Activated naive CD4-positive, alpha-beta T cell treated with anti-CD3 and anti-CD28 coated beads, Interleukin-2, amount 50 U/mL, for 16 hours (primary cell): ENCODE measurements around the gene TDRD12.

Experiments used
- DNase-seq: peaks from one replicate; pipeline ENCODE4 v3.0.0-alpha.2; 2020

The TDRD12 gene, protein sequence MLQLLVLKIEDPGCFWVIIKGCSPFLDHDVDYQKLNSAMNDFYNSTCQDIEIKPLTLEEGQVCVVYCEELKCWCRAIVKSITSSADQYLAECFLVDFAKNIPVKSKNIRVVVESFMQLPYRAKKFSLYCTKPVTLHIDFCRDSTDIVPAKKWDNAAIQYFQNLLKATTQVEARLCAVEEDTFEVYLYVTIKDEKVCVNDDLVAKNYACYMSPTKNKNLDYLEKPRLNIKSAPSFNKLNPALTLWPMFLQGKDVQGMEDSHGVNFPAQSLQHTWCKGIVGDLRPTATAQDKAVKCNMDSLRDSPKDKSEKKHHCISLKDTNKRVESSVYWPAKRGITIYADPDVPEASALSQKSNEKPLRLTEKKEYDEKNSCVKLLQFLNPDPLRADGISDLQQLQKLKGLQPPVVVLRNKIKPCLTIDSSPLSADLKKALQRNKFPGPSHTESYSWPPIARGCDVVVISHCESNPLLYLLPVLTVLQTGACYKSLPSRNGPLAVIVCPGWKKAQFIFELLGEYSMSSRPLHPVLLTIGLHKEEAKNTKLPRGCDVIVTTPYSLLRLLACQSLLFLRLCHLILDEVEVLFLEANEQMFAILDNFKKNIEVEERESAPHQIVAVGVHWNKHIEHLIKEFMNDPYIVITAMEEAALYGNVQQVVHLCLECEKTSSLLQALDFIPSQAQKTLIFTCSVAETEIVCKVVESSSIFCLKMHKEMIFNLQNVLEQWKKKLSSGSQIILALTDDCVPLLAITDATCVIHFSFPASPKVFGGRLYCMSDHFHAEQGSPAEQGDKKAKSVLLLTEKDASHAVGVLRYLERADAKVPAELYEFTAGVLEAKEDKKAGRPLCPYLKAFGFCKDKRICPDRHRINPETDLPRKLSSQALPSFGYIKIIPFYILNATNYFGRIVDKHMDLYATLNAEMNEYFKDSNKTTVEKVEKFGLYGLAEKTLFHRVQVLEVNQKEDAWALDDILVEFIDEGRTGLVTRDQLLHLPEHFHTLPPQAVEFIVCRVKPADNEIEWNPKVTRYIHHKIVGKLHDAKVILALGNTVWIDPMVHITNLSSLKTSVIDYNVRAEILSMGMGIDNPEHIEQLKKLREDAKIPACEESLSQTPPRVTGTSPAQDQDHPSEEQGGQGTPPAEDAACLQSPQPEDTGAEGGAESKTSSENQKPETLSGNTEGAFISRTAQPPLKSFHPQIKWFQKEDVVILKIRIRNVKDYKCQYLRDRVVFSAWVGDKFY (N-terminal part only)

DNA sequence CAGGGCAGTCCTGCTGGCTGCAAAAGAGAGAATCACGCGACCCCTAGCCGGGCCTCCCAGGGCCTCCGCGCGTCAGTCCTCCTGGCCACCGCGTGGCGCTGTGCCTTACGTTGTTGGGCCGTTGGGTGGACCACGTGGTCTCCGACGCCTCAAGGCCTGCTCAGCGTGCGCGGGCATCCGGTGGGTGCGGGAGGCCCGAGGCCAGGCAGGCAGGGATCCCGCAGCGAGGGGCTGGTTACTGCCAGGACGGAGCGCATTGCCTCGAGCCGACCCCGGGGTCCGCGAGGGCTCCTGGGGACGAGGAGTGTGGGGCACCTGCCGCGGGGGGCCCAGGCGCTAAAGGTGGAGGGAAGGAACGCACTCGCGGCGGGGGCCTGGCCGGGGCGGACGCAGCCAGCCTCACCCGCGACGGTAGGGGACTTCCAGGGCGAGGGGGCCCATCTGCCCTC lies at the start of gene TDRD12:
Gene TDRD12 (plus strand): TSS at position 157 of the 449 bp plus-strand sequence. CDS start 306 bp downstream, outside the sequence.
- peak; percentile 14 for DNase-seq

DNA sequence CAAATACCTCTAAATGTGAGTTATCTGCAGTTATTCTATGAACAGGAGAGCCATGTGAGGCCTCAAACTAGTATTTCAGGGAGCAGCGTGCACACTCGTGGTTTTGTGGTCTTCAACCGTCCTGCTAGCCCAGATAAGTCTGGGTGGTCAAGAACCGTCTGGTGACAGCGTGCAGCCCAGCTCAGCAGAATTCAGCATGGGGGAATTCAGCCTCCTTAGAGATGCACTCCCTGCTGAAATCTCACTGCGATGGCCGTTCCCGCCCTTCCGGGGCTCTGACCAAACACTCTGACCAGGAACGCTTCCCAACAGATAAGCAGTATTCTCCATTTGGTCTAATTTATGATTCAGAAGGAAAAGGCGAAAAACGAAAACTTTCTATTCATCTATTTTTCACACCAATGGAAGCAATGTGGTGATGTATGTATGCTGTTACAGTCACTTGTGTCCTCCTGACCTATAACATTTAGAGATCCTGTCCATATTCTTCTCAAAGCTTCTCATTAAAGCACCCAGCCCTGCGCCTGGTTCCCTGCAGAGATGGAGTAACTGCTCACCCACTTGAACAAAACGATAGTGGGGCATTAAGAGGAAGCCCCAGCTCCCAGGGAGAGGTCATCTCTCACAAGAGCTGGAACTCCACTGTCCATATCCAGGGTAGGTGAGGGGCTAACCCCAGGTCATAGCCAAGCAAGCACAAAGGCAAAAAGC lies 47.5 kb upstream of the TDRD12 start:
- DNase-seq: no peak

DNA sequence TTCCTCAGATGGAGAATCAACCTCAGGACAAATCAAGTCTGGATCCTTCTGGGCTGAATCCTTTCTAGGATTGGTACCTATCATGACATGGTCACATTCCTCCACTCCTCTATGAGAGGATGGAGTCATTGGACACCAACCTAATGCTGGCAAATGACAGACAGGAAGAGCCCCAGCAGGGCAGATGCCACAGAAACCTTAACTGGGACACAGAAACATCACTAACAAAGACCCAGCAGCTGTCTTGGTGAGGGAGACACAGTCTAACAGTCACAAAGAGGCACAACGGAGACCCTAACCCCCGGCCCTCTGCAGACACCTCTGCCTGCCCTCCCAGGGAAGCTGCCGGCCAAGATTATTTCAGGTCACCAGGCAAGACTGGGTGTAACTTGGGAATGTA lies 46.7 kb upstream of the TDRD12 start:
- DNase-seq: no peak

DNA sequence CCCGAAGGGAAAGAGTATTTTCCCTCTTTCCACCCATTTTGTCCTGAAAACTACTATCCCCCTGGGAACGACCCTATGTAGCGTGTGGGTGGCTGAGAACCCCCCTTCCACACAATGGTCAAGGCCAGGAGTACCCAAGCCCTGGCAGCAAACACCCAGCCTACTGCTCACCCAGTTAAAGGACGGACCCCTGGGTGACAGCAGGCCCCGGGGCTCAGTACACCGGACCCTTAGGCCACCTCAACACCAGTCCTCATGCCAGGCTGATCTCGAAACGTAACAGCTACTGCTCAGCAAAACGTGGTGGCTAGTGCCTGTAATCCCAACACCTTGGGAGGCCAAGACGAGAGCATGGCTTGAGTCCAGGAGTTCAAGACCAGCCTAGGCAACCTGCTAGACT lies 46.0 kb upstream of the TDRD12 start:
- no peak for DNase-seq

DNA sequence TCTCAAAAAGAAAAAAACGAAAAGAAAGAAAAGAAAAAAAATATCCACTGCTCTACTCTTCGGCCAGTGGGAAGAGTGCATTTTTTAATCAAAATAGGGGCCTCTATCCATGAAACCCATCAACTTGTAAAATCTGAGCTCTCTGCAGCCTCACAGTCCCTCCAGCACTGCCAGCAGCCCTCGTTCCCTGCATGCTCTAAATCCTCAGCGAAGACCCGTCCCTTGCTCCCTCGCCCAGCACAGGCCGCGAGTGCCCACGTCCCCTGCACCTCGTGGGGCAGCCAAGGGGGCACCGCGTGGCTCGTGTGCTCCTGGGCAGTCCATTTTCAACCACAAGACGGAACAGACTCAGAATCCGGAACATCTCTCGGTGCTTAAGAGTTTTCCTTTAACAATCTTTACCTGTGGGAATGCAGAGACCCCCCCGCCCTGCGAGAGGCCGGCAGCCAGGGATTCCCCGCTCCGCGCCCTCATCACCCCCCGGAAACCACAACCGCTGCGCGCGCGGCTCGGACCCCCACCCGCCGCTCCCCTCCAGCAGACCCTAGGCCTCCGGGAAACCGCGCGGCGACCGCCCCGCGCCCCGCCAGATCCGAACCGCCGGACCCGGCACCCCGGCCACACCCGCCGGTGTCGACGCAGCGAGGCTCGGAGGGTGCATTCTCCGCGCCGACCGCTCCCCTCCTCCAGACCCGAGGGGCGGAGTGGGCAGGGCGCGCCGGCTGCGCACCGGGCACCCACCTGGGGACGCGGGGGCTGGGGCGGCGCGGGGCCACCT lies 45.2 kb upstream of the TDRD12 start:
- no peak for DNase-seq

DNA sequence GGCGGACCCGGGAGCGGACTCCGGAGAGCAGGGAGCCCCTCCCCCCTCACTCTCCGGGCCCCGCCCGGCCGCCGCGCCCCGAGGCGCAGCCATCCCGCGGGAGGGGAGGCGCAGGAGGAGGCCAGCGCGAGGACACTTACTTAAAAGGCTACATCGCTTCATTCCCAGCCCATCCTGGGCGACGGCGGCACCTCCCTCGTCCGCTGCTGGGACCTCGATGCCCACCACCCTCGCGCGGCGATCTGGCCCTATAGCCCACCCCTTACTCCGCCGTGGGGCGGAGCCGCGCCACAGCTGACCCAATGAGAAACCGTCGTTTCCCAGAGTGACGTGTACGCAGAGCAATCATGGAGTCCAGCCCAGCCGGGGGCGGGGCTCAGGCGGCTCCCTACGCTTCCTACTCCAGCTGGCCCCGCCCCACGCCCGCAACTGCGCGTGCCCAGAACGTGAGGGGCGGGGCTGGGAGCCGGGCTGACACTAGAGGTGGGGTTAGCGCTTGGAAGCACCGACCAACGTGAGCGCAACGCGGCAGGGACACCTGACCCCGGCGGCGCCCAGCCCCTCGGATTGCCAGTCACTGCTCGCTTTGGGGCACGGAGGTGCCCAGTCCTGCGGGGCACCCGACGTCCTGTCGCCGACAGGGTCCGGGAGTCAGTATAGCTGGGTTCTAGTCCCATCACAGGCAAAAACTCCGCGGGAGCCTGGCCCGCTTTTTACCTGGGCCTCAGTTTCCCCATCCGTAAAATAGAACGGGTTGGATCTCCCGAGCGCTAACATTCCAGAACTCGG lies 44.4 kb upstream of the TDRD12 start, which contains the start of gene ANKRD27:
Gene ANKRD27 (minus strand): TSS at position 250 of the 789 bp plus-strand sequence. CDS start 16,165 bp downstream, outside the sequence.
- DNase-seq: peak; percentile 97

DNA sequence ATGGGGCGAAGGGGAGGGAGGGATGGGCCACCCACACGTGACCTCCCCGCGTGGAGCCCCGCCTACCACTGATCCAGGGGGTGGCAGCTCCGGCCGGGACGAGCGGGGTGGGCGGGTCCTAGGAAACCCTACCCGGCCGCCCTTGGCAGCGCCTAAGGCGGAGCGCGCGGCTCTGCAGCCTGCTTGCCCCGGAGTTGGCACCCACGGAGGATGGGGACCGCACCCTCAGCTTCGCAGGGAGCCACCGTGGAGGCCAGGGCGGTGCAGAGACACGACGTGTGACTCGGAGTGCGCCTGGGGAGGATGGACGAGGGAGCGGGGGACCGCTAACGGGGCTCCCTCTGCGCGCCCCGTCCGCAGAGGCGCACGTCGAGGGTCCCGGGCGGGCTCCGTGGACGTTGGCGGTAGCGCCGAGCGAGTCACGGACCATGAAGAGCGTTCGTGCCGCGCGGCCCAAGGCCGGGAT lies 43.8 kb upstream of the TDRD12 start, which contains the start of gene RGS9BP:
Gene RGS9BP (plus strand): TSS at position 129 of the 466 bp plus-strand sequence. CDS start 416 bp downstream, outside the sequence.
- DNase-seq: peak; percentile 58

DNA sequence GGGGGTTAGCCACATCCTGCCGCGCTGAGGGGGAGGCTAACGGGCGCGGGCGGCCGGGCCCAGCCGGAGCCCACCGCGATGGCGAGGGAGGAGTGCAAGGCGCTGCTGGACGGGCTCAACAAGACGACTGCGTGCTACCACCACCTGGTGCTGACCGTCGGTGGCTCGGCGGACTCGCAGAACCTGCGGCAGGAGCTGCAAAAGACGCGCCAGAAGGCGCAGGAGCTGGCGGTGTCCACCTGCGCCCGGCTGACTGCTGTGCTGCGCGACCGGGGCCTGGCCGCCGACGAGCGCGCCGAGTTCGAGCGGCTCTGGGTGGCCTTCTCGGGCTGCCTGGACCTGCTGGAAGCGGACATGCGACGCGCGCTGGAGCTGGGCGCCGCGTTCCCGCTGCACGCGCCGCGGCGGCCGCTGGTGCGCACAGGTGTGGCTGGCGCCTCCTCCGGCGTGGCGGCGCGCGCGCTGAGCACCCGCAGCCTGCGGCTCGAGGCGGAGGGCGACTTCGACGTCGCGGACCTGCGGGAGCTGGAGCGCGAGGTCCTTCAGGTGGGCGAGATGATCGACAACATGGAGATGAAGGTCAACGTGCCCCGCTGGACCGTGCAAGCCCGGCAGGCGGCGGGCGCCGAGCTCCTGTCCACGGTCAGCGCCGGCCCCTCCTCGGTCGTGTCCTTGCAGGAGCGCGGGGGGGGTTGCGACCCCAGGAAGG lies 43.2 kb upstream of the TDRD12 start:
- DNase-seq: peak; percentile 30

DNA sequence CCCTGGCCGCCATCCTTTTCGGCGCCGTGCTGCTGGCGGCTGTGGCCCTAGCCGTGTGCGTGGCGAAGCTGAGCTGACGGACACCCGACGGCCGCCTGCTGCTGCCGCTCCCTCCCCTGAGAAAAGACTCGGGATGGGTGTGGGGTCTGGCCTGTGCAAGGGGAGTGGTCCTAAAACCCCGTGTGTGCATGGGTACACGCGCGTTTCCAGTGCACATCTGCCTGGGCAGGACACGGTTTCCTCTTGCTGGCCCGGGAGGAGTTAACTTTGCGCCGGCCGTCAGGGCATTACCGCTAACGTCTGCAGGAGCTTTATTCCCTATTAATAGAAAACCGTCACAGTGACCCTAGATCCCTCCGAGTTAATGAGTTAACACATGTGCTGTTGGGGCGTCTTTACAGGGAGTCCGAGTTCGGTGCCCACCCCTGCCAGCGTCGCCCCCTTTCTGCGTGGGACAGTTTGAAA lies 42.6 kb upstream of the TDRD12 start:
- no peak for DNase-seq

DNA sequence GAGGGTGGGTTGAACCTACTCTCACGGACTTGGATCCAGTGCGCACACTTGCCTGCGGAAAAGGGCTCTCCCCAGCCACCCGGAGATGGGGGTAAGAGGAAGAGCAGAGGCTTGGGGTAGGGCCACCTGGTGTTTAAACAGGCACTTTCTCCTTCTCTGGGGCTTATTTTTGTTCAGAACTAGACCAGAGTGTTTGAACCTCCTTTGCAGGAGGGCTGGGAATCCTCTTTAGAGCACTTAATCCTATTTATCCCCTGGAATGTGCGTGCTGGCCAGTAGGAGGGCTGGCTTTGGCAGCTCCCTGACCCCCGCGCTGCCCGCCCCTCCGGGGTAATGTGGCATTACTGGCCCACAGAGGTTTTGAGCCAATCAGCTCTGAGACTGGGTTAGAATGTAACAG lies 41.9 kb upstream of the TDRD12 start:
- DNase-seq: no peak

DNA sequence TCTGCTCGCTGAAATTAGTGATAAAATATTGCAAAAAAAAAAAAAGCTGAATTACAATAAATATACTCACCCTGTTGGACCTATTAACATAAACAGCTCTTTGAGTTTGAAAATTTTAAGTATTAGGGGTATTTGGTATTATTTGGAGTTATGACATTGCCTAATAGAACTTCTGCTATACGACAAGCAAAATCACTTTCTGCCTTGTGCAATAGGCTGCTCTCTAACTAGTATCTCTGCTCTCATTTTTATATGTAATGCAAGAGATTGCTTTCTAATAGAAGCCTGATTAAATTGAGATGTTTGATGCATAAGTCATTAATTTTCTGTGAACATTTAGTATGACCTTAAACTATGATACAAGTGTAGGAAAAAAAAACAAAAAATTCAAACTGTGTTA lies 38.6 kb upstream of the TDRD12 start:
- DNase-seq: no peak

DNA sequence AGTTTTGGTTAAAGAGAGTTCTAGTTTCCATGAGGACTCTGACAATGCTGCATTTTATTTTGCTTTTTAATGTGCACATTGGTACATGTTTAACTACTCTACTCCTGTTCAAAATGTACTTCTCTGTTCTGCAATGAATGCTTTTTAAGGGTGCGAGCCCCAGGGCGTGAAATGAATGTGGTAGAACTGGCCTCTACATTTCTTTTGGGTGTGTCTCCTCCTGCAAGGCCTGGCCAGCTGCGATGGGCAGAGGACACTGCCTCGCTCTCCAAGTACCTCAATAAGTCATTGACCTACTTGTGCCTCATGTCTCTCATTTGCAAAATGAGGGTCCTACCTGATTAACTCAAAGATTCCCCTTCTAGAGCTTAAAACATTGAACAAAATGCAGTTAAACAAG lies 37.2 kb upstream of the TDRD12 start:
- DNase-seq: no peak

DNA sequence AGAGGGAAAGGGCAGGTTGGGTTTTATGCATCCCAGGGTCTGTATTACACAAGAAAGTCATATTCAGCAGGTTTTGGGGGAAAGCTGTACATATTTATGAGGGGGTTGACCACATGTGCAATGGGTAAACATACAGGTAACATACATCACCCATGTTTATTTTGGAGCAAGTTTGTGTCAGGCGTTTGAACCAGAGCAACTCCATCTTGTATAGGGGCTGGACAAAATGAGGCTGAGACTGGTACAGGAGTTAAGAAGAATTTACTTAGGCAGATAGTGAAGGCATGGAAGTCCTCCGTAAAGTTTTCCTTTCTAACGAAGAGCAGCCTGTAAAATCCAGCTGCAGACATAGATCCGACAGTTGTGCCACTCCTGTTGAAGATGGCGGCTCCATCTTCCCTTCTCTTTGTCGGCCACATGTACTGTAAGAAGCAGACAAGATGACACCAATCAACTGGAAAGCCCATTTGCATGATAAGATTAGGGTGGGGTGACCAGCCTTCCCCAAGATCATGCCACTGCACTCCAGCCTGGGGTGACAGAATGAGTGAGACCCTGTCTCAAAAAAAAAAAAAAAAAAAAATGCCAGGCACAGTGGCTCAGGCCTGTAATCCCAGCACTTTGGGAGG lies 32.6 kb upstream of the TDRD12 start:
- DNase-seq: no peak

DNA sequence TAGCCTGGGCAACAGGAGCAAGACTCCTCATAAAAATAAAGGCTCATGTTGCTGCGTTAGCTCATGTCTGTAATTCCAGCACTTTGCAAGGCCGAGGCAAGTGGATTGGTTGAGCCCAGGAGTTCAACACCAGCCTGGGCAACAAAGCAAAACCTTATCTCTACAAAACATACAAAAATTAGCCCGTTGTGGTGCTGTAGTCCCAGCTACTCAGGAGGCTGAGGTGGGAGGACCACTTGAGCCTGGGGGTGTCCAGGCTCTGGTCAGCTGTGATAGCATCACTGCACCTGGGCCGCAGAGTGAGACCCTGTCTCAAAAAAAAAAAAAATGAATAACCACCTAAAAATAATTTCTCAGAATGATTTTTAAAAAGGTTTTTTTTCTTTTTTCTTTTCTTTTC lies 31.9 kb upstream of the TDRD12 start:
- no peak for DNase-seq

DNA sequence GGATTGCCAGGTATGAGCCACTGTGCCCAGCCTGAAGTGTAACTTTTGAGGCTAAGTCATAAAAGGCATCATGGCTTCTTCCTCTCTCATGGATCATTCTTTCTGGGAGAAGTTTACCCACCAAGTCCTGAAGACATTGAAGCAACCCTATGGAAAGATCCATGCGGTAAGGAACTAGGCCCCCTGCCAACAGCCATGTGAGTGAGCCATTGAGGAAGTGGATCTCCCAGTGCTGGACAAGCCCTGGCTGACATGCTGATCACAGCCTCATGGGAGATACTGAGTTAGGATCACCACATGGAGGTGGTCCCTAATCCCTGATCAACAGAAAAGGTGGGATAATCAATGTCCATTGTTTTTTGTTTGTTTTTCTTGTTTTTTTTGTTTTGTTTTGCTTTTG lies 31.3 kb upstream of the TDRD12 start:
- DNase-seq: no peak

DNA sequence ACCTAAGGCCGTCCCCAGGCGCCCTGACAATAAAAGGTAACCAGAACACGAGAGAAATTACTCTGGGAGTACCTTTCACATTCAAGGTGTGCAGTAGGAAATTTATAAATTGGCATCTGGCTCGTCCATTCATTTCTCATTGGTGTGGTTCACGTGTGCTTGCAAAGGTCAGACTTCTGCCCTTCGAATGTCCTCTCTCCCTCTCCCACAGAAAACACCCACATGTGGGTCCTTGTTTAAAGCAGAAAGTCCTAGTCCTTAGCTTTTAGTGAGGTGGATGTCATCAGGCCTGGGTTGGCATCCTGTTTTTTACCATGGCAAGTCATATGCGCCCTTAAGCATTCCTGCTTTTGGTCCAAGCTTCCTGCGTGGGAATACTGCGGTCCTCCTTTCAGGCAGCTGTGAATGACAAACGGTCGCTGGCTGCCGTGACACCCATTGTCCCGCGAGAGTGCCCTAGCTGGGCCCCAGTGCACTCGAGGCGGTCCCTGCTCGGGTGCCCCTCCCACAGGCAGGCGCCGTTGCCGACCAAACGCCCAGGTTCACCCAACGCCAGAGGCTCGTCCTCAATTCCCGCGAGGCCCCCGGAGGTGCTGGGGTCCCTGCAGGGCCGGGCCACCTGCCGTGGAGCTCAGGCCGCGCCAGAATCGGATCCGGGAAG lies 28.1 kb upstream of the TDRD12 start, which contains the start of gene NUDT19:
Gene NUDT19 (plus strand): TSS at position 531 of the 661 bp plus-strand sequence. CDS start 140 bp downstream, outside the sequence.
- peak; percentile 82 for DNase-seq

DNA sequence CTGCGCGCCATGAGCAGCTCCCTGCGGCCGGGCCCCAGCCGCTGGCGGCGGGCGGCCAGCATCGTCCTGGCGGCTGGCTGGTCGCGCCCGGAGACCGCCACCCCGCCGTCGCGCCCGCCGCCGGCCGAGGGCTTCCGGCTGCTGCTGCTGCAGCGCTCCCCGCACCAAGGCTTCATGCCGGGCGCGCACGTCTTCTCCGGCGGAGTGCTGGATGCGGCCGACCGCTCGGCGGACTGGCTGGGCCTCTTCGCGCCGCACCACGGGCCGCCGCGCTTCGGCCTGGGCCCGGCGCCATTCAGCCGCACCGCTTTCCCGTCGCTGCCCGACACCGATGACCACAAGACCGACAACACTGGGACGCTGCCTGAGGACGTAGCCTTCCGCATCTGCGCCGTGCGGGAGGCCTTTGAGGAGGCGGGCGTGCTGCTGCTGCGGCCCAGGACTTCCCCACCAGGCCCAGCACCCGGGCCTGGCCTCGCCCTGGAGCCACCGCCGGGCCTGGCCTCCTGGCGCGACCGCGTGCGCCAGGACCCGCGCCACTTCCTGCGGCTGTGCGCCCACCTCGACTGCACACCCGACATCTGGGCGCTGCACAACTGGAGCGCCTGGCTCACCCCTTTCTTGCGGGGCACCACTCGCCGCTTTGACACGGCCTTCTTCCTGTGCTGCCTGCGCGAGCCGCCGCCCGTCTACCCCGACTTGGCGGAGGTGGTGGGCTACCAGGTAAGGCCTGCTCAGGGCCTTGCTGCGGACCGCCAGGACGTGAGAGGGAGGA lies 27.4 kb upstream of the TDRD12 start:
- peak; percentile 63 for DNase-seq

DNA sequence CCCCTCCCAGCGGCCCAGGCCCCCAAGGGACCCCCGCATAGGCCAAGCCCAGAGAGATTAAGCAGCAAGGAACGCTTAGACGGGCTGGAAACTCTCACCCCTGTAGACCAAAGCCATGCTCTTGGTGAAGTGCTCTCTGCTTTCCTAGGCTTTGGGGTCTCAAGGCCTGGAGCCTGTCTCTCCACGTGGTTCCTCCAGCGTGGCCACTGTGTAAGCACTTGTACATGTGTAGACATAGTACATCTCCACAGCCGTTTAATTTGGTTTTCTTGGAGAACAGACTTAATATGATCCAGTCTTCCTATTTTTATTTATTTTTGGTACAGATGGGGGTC lies 26.9 kb upstream of the TDRD12 start:
- DNase-seq: no peak
